Measurements from ENCODE around the gene CEBPB.
"Not testable (repeated sequence)": the region's sequence is repeated elsewhere in the genome, so short reads cannot be mapped to it uniquely, and the experiment has no call there.

Gene CEBPB

GRCh38 chr20:50153500-50154377, 36.9 kb upstream of the CEBPB start, which contains the start of gene PEDS1:
PEDS1 (minus strand) TSS chr20:50153723; CDS start chr20:50153637, 86 bp downstream.
- no peak for TF ChIP-seq CTCF (IDR thresholded peaks at IDR 0.05; ENCODE audit: low read depth, low read length)
- in situ Hi-C loops (cut with HindIII; ENCODE audit: low sequenced_read_pairs): no loop called here
- peak; percentile 90 for DNase-seq (ENCODE audit: low read depth, low spot score)
- H3K4me3 ChIP-seq (ENCODE audit: low read depth, low read length): peak within 1 kb of the TSS; percentile 73

- DNase-seq (ENCODE audit: low read depth, low spot score); in situ Hi-C loops (cut with HindIII; ENCODE audit: low sequenced_read_pairs); H3K4me3 ChIP-seq (ENCODE audit: low read depth, low read length): not testable (repeated sequence)
Measured at GRCh38 chr20:50161494-50161893, 29.1 kb upstream of the CEBPB start.

GRCh38 chr20:50163570-50164317, 26.9 kb upstream of the CEBPB start:
- peak; percentile 52 for DNase-seq (ENCODE audit: low read depth, low spot score)
- in situ Hi-C loops (cut with HindIII; ENCODE audit: low sequenced_read_pairs): no loop called here
- TF ChIP-seq CTCF (IDR thresholded peaks at IDR 0.05; ENCODE audit: low read depth, low read length): no peak
- H3K4me3 ChIP-seq (ENCODE audit: low read depth, low read length): no peak overlapping the region

- peak overlapping the region; percentile 41 for H3K4me3 ChIP-seq (ENCODE audit: low read depth, low read length)
- peak; percentile 100 for DNase-seq (ENCODE audit: low read depth, low spot score)
- TF ChIP-seq CTCF (IDR thresholded peaks at IDR 0.05; ENCODE audit: low read depth, low read length): no peak
- in situ Hi-C loops (cut with HindIII; ENCODE audit: low sequenced_read_pairs): no loop called here
Measured at GRCh38 chr20:50165684-50166554, 24.7 kb upstream of the CEBPB start.

GRCh38 chr20:50169329-50169823, 21.3 kb upstream of the CEBPB start:
- DNase-seq (ENCODE audit: low read depth, low spot score): peak; percentile 81
- H3K4me3 ChIP-seq (ENCODE audit: low read depth, low read length): no peak overlapping the region
- in situ Hi-C loops (cut with HindIII; ENCODE audit: low sequenced_read_pairs): no loop called here
- peak; percentile 97 for TF ChIP-seq CTCF (IDR thresholded peaks at IDR 0.05; ENCODE audit: low read depth, low read length)

- in situ Hi-C loops (cut with HindIII; ENCODE audit: low sequenced_read_pairs): no loop called here
- H3K4me3 ChIP-seq (ENCODE audit: low read depth, low read length): no peak overlapping the region
- no peak for TF ChIP-seq CTCF (IDR thresholded peaks at IDR 0.05; ENCODE audit: low read depth, low read length)
- DNase-seq (ENCODE audit: low read depth, low spot score): no peak
Measured at GRCh38 chr20:50170549-50171220, 19.9 kb upstream of the CEBPB start.
